GM19023 (cell line): Measurements from ENCODE around the gene OR5B21.

ENCODE experiments used
- ATAC-seq: cut with Tn5 transposase; IDR thresholded peaks from one replicate; pipeline ENCODE4 v1.9.1; 2021; ENCODE audit warnings: mild to moderate bottlenecking, moderate library complexity; ENCODE audit not compliant: unreplicated experiment

The OR5B21 gene

DNA sequence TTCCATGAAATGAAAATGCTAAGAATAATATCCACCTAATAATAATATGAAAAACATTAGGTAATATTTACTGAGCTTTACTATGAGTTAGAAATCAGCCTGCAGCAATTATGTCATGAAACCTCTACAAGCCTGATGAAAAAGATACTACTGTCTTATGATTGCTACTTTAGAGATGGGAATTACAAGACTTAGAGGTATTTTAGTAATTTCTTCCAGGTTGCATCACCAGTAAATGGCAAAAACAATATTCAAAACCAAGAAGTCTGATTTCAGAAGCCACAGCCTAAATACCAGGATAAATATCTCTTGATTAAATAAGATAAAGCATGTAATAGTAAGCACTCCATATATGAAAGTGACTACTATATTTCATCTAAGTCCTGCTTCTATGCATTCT, 13.8 kb downstream of the OR5B21 start:
- no peak for ATAC-seq

DNA sequence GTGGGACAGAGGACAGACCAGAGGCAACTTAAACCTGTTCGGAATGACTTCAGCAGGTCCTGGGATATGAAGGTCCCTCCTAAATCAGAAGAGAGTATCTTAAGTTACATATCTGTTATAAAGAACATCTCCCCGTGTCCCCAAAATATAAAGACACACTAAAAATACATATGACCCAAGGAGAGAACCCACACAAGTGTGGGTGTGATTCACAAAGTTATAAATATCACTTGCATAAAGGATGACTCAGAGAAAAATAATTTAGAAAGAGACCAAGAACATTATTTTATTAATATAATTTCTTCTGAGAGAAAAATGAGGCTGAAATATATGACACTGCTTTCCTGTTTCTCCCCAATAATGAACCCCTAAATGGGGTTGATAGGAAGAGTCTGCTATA, 14.2 kb downstream of the OR5B21 start:
- ATAC-seq = no peak

DNA sequence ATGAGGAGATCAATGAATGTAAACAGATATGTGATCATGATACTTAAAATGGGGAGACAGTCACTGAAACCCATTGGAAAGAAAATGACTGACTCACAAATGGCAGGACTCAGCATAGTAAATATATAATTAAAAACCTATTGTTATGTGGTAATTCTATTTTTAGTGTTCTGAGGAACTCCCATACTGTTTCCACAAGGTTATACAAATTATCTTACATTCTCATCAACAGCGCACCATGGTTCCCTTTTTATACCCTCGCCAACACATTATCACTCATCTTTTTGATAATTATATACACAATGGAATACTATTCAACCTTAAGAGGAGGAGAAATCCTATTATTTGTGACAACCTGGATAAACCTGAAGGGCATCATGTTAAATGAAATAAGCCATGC, 17.1 kb downstream of the OR5B21 start:
- ATAC-seq = no peak

DNA sequence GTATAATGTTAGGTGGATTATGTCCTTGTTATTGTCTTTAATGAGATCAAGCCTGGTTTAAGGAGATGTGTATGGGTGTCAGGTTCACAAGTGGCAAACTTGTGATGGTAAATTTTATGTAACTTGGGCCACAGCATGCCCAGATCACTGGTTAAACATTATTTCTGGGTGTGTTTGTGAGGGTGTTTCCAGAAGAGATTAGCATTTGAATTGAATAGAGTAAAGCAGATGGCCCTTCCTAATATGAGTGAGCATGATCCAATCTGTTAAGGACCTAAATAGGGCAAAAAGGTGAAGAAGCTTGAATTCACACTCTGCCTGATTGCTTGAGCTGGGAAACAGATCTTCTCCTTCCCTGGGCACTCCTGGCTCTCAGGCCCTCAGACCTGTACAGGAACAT, 20.7 kb downstream of the OR5B21 start:
- no peak for ATAC-seq

DNA sequence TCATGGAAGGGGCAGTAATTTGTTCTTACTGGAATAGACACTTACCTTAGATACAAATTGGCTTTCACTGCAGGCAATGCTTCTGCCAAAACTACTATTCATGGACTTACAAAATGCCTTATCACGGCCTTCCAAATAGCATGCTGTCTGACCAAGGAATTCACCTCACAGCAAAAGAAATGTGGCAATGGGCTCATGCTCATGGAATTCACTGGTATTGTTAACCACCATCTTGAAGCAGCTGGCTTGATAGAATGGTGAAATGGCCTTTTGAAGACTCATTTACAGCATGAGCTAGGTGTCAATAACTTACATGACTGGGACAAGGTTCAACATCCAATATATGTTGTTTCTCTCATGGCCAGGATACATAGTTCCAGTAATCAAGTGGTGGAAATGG, 21.9 kb downstream of the OR5B21 start:
- ATAC-seq = no peak

DNA sequence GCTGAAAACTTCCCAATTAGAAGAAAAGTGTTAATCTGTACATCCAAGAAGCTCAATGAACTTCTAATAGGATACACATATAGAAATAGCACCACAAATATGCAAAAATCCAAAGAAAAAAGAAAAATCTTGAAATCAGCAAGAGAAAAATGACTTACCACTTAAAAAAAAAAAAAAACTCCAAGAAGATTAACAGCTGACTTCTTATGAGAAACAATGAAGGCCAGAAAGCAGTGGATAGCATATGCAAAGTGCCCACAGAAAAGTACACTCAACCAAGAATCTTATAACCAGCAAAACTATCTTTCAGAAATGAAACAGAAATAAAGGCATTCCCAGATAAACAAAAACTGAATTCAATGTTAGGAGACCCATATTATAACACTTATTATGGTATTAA, 36.0 kb downstream of the OR5B21 start:
- ATAC-seq = no peak

DNA sequence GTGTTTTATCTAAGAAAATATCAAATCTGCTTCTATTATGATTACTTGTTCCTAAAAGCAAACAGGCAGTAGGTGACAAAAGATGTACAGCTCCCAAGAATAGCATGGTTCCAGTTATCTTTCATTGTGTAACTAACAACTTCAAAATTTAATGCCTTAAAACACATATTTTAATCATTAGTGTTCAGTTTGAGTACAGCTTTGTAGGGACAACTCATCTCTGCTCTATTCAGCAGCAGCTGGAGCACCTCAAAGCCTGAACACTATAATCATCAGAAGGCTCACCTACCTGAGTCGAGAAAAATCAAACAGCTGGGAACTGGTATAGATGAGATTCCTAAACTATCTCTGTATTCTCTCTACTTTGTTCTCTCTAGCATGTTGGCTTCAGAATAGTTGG, 41.6 kb downstream of the OR5B21 start:
- ATAC-seq = no peak

DNA sequence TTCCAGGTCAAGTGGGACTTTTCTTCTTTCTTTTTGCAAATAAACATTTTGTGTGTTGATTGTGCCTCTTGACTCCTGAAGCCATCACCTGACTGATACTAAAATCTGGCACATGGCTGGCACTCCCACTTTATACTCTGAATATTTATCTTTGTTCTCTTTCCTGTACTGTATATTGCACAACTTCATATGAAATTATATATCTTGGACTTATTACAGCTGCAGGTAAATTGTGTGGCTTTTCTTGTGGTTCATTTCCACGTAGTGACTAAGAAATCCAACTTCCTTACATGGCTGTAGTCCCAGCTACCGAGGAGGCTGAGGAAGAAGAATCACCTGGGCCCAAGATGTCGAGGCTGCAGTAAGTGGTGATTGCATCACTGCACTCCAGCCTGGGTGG, 42.2 kb downstream of the OR5B21 start:
- no peak for ATAC-seq
